ENCODE measurements around the gene ARRDC3.
"Not testable (repeated sequence)": the region's sequence is repeated elsewhere in the genome, so short reads cannot be mapped to it uniquely, and the experiment has no call there.

Gene ARRDC3, protein sequence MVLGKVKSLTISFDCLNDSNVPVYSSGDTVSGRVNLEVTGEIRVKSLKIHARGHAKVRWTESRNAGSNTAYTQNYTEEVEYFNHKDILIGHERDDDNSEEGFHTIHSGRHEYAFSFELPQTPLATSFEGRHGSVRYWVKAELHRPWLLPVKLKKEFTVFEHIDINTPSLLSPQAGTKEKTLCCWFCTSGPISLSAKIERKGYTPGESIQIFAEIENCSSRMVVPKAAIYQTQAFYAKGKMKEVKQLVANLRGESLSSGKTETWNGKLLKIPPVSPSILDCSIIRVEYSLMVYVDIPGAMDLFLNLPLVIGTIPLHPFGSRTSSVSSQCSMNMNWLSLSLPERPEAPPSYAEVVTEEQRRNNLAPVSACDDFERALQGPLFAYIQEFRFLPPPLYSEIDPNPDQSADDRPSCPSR

GRCh38 chr5:91383027-91383955, at the start of gene ARRDC3:
Gene ARRDC3, minus strand, starts transcription at chr5:91383317. Its CDS starts 225 bp downstream, at chr5:91383092.
- DNase-seq: peak; percentile 95

GRCh38 chr5:91430949-91431348, 47.8 kb upstream of the ARRDC3 start:
- no peak for DNase-seq

DNA sequence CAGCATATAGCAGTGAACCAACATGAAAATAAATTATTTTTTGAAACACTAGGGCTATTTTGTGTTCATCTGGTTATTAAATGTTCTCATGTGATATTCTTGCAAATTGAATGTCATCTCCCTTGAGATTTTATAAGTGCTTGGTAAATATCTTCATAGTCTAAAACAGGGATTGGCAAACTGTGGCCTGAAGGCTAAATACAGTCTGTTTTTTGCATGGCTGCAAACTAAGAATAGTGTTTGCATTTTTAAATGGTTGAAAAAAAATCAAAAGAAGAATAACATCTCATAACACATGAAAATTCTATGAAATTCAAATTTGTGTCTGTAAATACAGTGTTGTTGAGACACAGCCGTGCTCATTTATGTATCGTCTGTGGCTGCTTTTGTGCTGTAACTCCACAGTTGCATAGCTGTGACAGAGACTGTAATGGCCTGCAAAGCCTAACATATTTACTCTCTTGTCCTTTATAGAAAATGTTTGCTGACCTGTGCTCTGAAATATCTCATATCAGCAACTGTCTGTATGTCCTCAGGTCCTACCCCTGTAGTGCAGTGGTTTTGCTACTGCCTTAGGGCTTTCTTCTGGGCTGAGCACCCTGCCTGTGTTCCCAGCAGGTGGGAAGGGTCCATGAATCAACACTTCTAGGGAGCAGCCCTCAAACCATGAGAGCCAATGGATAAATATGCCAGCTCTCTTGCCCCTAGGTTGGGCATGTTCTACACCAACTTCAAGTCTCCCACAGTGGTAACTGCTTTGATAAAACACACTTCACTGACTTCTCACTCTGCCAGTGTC, 41.7 kb upstream of the ARRDC3 start:
- DNase-seq: no peak

GRCh38 chr5:91423871-91424270, 40.8 kb upstream of the ARRDC3 start:
- DNase-seq: no peak

GRCh38 chr5:91420879-91421278, 37.8 kb upstream of the ARRDC3 start:
- DNase-seq: no peak

GRCh38 chr5:91419571-91420537, 36.7 kb upstream of the ARRDC3 start:
- DNase-seq: peak; percentile 28

DNA sequence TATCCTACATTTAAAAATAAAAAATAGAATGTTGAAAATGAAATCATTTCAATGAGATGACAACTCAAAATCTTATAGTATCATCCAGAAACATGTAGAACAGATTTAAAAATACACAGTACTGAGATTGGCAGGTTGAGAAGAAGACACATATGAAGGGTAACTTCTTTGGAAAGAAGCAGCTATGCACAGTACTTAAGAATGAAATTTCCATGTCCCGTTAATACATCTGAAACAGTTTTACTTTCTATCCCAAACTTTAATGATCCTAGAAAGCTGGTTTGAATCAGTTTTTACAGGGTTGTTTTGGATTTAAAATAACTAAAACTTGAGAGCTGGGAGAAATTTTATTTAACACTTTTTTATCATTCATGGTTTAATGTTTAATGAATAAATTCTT, 36.0 kb upstream of the ARRDC3 start:
- no peak for DNase-seq

- no peak for DNase-seq
Observed at GRCh38 chr5:91418158-91418557, 35.0 kb upstream of the ARRDC3 start.

DNA sequence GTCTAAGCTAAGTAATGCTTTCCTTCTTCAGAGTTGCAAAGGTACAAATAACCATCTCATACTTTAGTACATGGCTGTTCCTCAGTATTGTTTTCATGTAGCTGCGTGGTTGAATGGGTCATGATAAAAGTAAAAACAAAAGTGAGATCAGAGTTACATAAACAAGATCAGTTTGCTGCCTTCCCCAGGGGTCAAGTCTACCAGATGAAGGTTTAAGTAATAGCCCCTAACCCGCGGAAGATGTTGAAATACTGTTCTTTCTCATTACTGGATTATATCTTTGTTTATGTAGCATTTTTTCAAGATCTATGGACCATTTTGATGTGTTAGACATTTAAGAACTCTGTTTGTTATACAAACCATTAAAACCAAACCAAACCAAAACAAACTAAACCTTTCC, 34.1 kb upstream of the ARRDC3 start:
- no peak for DNase-seq

DNA sequence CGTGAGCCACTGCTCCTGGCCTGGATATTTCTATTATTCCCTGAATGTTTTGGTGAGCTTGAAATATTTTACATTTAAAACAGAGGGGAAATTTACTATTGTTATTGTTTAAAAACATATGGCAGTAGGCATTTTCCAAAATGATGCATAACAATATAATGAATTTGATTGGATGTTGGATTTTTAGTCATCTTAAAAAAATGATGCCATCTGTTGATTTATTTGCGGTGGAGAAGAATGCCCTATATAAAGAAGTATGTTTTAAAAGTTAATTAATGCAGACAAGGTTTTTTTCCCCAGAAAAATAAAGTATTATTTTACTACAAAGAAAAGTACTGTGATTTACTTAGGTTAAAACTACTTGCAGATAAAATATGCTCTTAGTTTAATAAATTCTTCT, 33.4 kb upstream of the ARRDC3 start:
- DNase-seq: no peak

DNA sequence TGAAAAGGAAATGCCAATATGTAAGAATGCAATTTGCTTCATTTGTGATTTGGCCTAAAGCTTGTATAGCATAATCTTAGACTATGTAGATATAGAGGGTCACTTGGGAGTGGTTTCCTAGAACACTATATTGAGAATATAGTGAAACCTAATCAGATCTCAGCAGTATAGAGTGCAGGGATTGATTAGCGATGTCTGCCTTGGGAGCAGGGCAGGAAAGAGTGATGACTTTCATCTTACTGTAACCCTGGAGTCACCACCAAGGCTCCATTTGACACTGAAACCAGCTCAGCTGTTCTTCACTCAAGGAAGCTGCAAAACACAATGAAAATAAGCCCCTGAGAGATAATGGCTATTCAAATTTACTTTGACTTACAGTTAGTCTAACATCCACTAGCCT, 26.2 kb upstream of the ARRDC3 start:
- no peak for DNase-seq

- no peak for DNase-seq
Observed at GRCh38 chr5:91408710-91409109, 25.6 kb upstream of the ARRDC3 start.

GRCh38 chr5:91407204-91407603, 24.1 kb upstream of the ARRDC3 start:
- no peak for DNase-seq

- DNase-seq: no peak
Observed at GRCh38 chr5:91403438-91403837, 20.3 kb upstream of the ARRDC3 start.

DNA sequence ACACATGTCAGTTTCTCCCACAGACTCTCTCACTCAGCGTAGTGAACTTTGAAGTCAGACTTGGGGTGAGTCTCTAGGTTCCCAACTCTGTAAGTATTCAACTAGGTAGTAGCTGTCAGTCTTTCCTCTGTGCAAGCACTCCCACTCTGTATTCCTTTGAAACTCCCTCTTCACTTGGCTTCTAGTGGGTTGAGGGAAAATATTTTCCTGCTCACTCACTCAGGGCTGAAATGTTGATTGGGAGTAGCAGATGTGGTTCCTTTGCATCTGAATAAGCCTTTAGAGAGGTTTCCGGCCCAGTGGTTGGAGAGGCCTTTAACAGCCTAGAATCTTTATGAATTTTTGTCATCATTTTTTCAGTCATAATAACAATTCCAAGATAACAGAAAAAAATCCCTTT, 18.1 kb upstream of the ARRDC3 start:
- no peak for DNase-seq

GRCh38 chr5:91397791-91398190, 14.7 kb upstream of the ARRDC3 start:
- no peak for DNase-seq

GRCh38 chr5:91390268-91390667, 7.2 kb upstream of the ARRDC3 start:
- DNase-seq: no peak

DNA sequence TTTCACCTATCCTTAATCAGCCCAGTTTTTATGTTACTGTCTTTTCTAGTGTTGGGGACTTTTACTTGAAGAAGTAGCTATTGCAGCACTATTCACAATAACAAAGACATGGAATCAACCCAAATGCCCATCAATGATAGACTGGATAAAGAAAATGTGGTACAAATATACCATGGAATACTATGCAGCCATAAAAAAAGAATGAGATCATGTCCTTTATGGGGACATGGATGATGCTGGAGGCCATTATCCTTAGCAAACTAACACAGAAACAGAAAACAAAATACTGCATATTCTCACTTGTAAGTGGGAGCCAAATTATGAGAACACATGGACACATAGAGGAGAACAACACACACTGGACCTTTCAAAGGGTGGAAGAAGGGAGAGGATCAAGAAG, 6.4 kb upstream of the ARRDC3 start:
- not testable (repeated sequence) for DNase-seq

GRCh38 chr5:91388362-91388761, 5.2 kb upstream of the ARRDC3 start:
- no peak for DNase-seq

DNA sequence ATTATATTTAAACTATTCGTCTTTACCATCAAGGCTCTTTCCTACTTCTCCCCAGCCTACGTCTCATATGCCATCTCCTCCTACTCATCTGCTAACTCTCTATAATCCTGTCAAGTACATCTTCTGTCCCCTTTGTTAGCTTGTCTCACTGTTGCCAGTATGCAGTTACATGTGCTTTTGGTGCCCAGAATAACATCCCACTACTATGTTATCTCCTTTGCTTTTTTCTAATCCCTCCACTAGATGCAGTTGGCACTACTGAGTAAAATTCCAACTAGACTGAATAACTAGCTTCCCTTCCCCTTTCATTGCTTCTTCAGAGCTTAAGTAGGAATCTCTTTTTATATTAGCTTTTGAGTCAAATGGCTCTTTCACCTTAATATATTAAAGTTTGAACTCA, 3.0 kb upstream of the ARRDC3 start:
- DNase-seq: no peak

DNA sequence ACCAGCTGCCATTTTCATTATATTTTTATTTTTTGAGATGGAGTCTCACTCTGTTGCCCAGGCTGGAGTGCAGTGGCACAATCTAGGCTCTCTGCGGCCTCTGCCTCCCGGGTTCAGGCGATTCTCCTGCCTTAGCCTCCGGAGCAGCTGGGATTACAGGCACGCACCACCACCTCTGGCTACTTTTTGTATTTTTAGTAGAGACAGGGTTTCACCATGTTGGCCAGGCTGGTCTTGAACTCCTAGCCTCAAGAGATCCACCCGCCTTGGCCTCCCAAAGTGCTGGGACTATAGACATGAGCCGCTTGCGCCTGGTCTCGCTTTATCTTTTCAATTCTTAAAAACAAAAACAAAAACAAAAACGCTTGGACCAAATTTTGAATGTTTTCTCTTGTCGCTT, 2.5 kb upstream of the ARRDC3 start:
- DNase-seq: not testable (repeated sequence)

Measured in NCI-H2029 treated with DMSO at 0.1 percent for 48 hours (cell line).